HG03565 (cell line): ENCODE data around the gene MATK.

ENCODE experiments used
- ATAC-seq: cut with Tn5 transposase; IDR thresholded peaks from one replicate; pipeline ENCODE4 v1.9.1; 2021; ENCODE audit warnings: mild to moderate bottlenecking, moderate library complexity; ENCODE audit not compliant: unreplicated experiment

Gene MATK

GRCh38 chr19:3785938-3786824 lies at the start of gene MATK:
MATK (minus strand) TSS chr19:3786381; CDS start chr19:3785135, 1,246 bp downstream.
- ATAC-seq, result no peak

- ATAC-seq, result no peak
These were observed 48.9 kb upstream of the MATK start for GRCh38 chr19:3835055-3835435.

- ATAC-seq, result no peak
These were observed 48.3 kb upstream of the MATK start for GRCh38 chr19:3834349-3835054.

GRCh38 chr19:3833578-3834348 lies 47.6 kb upstream of the MATK start:
- no peak for ATAC-seq

GRCh38 chr19:3832001-3832400 lies 45.8 kb upstream of the MATK start:
- no peak for ATAC-seq

GRCh38 chr19:3831601-3832000 lies 45.4 kb upstream of the MATK start:
- ATAC-seq, result no peak

- ATAC-seq, result no peak
These were observed 44.7 kb upstream of the MATK start for GRCh38 chr19:3830621-3831589.

- no peak for ATAC-seq
These were observed 41.1 kb upstream of the MATK start for GRCh38 chr19:3827306-3827705.

- no peak for ATAC-seq
These were observed 40.0 kb upstream of the MATK start for GRCh38 chr19:3826163-3826562.

GRCh38 chr19:3825286-3825956 lies 39.2 kb upstream of the MATK start:
- ATAC-seq, result no peak

- ATAC-seq, result no peak
These were observed 37.2 kb upstream of the MATK start for GRCh38 chr19:3823350-3823713.

- no peak for ATAC-seq
These were observed 36.6 kb upstream of the MATK start for GRCh38 chr19:3822683-3823349.

GRCh38 chr19:3821857-3822364 lies 35.7 kb upstream of the MATK start:
- no peak for ATAC-seq

- no peak for ATAC-seq
These were observed 35.0 kb upstream of the MATK start for GRCh38 chr19:3821156-3821555.

- ATAC-seq, result no peak
These were observed 33.8 kb upstream of the MATK start for GRCh38 chr19:3819989-3820388.

GRCh38 chr19:3818918-3819317 lies 32.7 kb upstream of the MATK start:
- ATAC-seq, result no peak

- no peak for ATAC-seq
These were observed 32.3 kb upstream of the MATK start for GRCh38 chr19:3818466-3818865.

- no peak for ATAC-seq
These were observed 31.6 kb upstream of the MATK start for GRCh38 chr19:3817761-3818160.

- no peak for ATAC-seq
These were observed 30.5 kb upstream of the MATK start for GRCh38 chr19:3816566-3817218.
